ENCODE data around the gene OR8D1.

The OR8D1 gene

DNA sequence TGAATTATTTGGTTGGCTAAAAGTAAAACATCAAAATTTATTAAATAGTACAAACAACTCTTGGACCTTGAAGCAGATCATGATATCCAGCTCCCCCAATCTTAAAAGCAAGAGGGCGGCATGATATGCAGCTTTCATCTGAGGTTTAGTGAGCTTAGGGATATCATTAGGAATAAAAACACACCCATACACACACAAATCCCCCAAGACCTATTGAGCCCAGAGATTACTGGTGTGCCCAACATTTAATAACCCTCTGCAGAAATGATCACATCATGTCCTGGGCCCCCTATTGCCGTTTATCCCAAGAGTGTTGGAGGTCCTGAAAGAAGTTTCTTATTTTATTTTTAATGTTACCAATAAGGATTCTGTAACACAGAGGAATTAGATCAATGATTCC lies at the start of gene OR8D1:
Gene OR8D1, minus strand, starts transcription at position 101 of the 400 bp plus-strand sequence. CDS start 3,183 bp downstream, outside the sequence.
- TF ChIP-seq CTCF (IDR thresholded peaks at IDR 0.05; ENCODE audit: poor library complexity, severe bottlenecking) = no peak
- Histone ChIP-seq H3K4me1 (ENCODE audit: insufficient read depth, poor library complexity, severe bottlenecking) (no peaks in the 10 kb centered on the region), H3K9me3 (ENCODE audit: severe bottlenecking) (no peaks in the 10 kb centered on the region), H3K4me3 (ENCODE audit: severe bottlenecking) (no peak within 1 kb of the TSS), H3K36me3 (ENCODE audit: low read depth) (no peaks in the 10 kb centered on the region), H3K27me3 (ENCODE audit: insufficient read depth, poor library complexity, severe bottlenecking) (peaks cover 7% of the 10 kb centered on the region), H3K27ac (ENCODE audit: poor library complexity, severe bottlenecking) (no peak within 1 kb of the TSS)
- ATAC-seq (ENCODE audit: low read depth) (no peak), DNase-seq (ENCODE audit: low spot score) (no peak)

DNA sequence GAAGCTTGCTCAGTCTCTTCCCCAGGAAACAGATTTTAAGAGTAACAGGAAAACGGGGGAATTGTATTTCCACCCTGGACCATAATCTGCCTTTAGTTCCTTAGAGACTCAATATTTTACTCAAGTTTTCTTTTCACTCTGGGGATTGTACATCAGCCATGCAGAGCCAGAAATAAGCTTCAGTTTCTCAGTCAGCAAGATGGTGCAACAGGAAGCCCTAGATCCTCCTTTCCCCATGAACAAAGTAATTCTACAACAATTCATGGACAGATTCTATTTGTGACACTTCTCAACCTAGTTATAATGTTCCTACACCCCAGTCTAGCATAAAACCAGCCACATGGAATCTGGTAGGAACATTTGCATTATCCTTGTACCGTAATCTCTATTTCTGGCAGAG lies 45.8 kb upstream of the OR8D1 start:
- DNase-seq (ENCODE audit: low spot score) (no peak), ATAC-seq (ENCODE audit: low read depth) (no peak)
- Histone ChIP-seq H3K9me3 (ENCODE audit: severe bottlenecking) (no peaks in the 10 kb centered on the region), H3K4me3 (ENCODE audit: severe bottlenecking) (no peak overlapping the region), H3K27ac (ENCODE audit: poor library complexity, severe bottlenecking) (no peak overlapping the region), H3K36me3 (ENCODE audit: low read depth) (no peaks in the 10 kb centered on the region), H3K27me3 (ENCODE audit: insufficient read depth, poor library complexity, severe bottlenecking) (peaks cover 10% of the 10 kb centered on the region), H3K4me1 (ENCODE audit: insufficient read depth, poor library complexity, severe bottlenecking) (no peaks in the 10 kb centered on the region)
- no peak for TF ChIP-seq CTCF (IDR thresholded peaks at IDR 0.05; ENCODE audit: poor library complexity, severe bottlenecking)

DNA sequence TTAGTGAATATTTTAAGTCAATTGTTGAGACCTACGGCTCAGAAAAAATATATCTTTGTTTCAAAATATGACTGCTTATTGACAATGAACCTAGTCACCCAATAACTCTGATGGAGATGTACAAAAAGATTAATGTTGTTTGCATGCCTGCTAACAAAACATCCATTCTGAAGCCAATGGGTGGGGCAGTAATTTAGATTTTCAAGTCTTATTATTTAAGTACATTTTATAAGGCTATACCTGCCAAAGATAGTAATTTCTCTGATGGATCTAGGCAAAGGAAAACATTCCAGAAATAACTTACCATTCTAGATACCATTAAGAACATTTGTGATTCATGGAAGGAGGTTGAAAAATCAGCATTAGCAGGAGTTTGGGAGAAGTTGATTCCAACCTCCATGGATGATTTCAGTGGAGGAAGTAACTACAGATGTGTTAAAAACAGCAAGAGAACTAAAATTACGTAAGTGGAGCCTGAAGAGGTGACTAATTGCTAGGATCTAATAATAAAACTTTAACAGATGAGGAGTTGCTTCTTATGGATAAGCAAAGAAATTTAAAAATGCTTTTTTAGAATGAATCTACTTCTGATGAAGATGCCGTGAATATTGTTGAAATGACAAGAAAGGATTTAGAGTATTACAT lies 32.7 kb upstream of the OR8D1 start:
- DNase-seq (ENCODE audit: low spot score) (no peak), ATAC-seq (ENCODE audit: low read depth) (no peak)
- Histone ChIP-seq H3K27ac (ENCODE audit: poor library complexity, severe bottlenecking) (no peak overlapping the region), H3K36me3 (ENCODE audit: low read depth) (no peaks in the 10 kb centered on the region), H3K27me3 (ENCODE audit: insufficient read depth, poor library complexity, severe bottlenecking) (peaks cover 9% of the 10 kb centered on the region), H3K4me1 (ENCODE audit: insufficient read depth, poor library complexity, severe bottlenecking) (no peaks in the 10 kb centered on the region), H3K4me3 (ENCODE audit: severe bottlenecking) (no peak overlapping the region), H3K9me3 (ENCODE audit: severe bottlenecking) (no peaks in the 10 kb centered on the region)
- no peak for TF ChIP-seq CTCF (IDR thresholded peaks at IDR 0.05; ENCODE audit: poor library complexity, severe bottlenecking)

GRCh38 chr11:124344346-124344745 lies 30.6 kb upstream of the OR8D1 start:
- H3K27me3 ChIP-seq (ENCODE audit: insufficient read depth, poor library complexity, severe bottlenecking) = peaks cover 9% of the 10 kb centered on the region
- H3K27ac ChIP-seq (ENCODE audit: poor library complexity, severe bottlenecking) = no peak overlapping the region
- ATAC-seq (ENCODE audit: low read depth) (no peak), DNase-seq (ENCODE audit: low spot score) (no peak)
- no peak overlapping the region for H3K4me3 ChIP-seq (ENCODE audit: severe bottlenecking)
- H3K36me3 ChIP-seq (ENCODE audit: low read depth) = no peaks in the 10 kb centered on the region
- no peaks in the 10 kb centered on the region for H3K9me3 ChIP-seq (ENCODE audit: severe bottlenecking)
- TF ChIP-seq CTCF (IDR thresholded peaks at IDR 0.05; ENCODE audit: poor library complexity, severe bottlenecking) = no peak
- no peaks in the 10 kb centered on the region for H3K4me1 ChIP-seq (ENCODE audit: insufficient read depth, poor library complexity, severe bottlenecking)

DNA sequence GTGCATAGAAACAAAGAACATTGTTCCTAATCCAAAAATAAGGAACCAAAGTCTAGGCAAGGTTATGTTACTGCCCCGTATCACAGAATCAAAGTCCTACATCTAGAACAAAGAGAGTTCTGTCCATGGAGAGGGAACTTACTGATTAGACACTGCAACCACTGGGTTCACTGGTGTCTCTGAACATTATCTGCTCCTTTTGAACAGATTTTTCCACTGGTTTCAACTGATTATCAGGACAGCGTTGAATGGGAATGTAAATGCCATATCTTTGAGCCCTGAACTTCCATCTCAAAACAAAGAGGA lies 26.3 kb upstream of the OR8D1 start:
- Histone ChIP-seq H3K9me3 (ENCODE audit: severe bottlenecking) (no peaks in the 10 kb centered on the region), H3K27ac (ENCODE audit: poor library complexity, severe bottlenecking) (no peak overlapping the region), H3K27me3 (ENCODE audit: insufficient read depth, poor library complexity, severe bottlenecking) (peaks cover 5% of the 10 kb centered on the region), H3K4me3 (ENCODE audit: severe bottlenecking) (no peak overlapping the region), H3K36me3 (ENCODE audit: low read depth) (no peaks in the 10 kb centered on the region), H3K4me1 (ENCODE audit: insufficient read depth, poor library complexity, severe bottlenecking) (no peaks in the 10 kb centered on the region)
- TF ChIP-seq CTCF (IDR thresholded peaks at IDR 0.05; ENCODE audit: poor library complexity, severe bottlenecking) = no peak
- ATAC-seq (ENCODE audit: low read depth) (no peak), DNase-seq (ENCODE audit: low spot score) (no peak)

Data from RWPE2 (cell line).